GM18861 (cell line): ENCODE results near the gene RICTOR.

Experiments
- ATAC-seq: cut with Tn5 transposase; IDR thresholded peaks from one replicate; pipeline ENCODE4 v1.9.1; 2021; ENCODE audit not compliant: unreplicated experiment

RICTOR gene

DNA sequence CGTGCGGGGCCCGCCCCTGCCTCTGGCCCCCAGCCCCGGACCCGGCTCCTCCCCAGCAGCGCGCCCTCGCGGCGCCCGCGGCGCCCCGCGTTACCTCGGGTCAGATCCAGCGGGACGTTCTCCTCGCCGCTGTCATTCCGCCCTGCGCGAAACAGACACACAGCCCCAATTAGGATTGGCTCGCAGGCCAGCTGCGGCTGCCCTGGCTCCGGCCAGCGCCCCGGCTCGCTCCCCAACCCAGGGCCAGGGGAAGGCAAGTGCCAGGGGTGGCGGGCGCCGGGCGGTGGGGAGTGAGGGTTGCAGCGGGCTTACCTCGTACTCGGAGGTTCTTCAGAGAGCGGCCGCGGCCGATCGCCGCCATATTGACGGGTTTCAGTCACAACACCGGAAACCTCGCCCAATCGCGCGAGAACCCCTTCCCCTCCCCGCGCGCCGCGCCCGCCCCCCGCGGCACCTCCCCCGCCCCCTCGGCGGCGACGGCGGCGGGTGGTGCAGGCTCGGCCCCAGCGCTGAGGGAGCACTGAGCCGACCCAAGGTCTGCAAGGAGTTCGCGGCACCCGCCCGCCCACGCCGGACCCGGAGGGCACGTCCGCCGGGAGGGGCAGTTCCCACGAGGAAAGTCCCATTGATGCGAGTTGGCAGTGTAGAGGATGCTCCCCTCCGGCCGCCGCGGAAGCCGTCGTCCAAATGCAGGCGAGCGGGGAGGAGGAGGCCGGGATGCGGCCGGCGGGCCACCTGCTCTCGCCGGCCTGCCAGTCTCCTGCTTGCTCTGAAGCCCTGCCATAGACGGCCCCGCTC lies at the start of gene RICTOR:
Gene RICTOR, minus strand, starts transcription at position 383 of the 798 bp plus-strand sequence. Its CDS starts 22 bp downstream, at position 361.
- ATAC-seq, result peak; percentile 55

- no peak for ATAC-seq
These were observed 47.7 kb upstream of the RICTOR start for GRCh38 chr5:39121922-39122321.

- ATAC-seq, result no peak
These were observed 47.1 kb upstream of the RICTOR start for GRCh38 chr5:39121315-39121714.

DNA sequence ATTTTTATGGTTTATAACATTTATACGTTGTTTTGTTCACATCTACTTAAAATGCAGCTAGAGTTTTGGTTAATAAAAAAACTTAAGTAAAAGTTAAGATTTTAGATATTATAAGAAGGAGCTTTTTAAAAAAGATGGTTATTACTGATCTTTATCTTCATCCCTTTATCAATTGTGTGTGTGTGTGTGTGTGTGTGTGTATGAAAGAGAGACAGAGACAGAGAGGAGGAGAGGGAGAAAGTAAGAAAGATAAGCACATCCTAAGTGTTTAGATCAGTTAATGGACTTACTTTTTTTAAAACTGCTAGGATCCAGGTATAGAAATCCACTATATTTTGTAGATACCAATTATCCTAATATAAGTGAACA lies 45.8 kb upstream of the RICTOR start:
- no peak for ATAC-seq

DNA sequence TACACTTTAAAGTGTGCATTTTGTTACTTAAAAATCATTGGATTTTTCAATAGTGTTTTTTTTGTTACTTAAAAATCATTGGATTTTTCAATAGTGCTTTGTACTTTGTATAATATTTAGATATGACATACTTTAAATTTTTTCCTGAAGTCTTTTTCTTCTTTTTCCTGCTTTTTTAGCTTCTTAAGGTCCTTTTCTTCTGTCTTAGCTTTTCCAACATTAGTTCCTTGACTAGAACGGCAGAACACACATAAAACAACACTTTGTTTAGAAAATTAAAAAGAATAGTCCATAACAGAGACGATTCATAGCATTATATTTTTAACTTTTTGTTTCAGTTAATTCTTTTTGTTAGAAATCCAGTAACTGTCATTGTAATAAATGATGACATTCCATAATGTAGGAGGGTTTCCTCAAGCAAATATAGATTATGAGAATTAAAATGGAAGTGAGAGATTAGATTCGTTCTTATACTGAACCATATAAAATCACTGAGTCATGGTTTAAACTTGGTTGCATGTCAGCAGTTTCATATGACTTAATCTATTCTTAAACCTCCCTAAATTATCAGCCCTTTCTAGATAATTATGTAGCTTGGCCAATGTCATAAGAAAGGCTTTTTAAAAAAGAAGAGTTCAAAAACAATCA lies 45.3 kb upstream of the RICTOR start:
- ATAC-seq, result no peak

DNA sequence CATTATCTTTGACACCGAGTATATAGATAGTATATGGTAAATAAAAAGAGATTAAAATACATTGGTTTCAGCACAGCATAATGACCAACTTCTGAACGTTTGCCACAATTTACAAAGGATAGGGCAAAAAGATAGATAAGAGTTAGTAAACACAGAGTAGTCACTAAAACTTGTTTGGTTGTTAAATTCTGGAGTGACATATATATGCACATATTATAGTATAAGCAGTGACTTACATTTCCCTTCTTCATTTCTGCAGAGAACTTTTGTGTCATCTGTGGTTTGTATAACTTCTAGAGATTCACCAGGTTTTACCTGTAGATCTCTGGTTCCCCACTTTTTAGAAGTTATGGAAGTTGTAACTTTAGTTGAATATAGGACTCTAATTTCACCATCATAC lies 44.4 kb upstream of the RICTOR start:
- no peak for ATAC-seq

GRCh38 chr5:39117401-39117800 lies 43.2 kb upstream of the RICTOR start:
- ATAC-seq, result no peak

GRCh38 chr5:39116344-39117170 lies 42.4 kb upstream of the RICTOR start:
- no peak for ATAC-seq

- ATAC-seq, result no peak
These were observed 41.6 kb upstream of the RICTOR start for GRCh38 chr5:39115644-39116343.

DNA sequence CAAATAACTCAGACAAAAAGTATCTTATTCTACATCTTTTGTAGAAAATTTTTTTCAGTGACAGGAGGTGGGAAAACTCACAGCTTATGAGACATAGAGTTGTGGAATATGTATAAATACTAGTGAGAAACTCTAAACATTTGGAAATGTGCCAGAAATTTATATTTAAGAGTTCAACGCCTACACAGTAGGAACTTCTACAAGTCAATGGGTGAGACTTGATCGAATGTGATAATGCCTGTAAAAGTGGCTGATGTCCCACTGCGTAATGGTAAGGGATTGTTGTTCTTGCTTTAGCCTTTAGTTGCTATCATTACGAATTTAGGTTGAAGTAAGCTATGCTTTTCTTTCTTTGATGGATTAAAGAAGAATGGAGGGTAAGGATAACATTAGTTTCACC lies 40.0 kb upstream of the RICTOR start:
- no peak for ATAC-seq

DNA sequence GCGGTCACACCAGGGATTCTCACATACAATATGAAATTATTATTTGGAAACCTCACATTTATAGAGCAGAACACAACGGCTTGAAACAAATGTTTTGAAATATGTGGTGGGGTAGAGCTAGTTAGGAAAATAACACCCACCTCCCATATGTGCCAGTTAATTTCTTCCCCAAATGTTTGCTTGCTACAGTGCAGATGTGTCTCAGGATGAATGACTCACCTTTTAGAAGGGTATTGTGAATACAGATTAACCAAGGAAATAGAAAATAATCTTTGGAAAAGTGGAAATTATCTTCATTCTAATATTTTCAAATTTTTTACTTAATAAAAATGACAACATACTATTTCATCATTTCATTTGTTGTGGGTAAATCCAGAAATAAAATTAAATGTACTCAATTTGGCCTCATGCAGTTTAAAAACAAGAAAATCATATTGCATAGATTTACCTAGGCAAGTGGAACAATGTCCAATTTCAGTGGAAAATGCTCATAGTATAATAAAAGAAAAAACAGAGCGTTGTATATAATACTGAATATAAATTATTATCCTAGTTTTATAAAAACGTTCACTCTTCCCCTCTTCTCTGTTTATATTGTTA lies 39.3 kb upstream of the RICTOR start:
- no peak for ATAC-seq

- ATAC-seq, result no peak
These were observed 35.4 kb upstream of the RICTOR start for GRCh38 chr5:39109606-39110005.

DNA sequence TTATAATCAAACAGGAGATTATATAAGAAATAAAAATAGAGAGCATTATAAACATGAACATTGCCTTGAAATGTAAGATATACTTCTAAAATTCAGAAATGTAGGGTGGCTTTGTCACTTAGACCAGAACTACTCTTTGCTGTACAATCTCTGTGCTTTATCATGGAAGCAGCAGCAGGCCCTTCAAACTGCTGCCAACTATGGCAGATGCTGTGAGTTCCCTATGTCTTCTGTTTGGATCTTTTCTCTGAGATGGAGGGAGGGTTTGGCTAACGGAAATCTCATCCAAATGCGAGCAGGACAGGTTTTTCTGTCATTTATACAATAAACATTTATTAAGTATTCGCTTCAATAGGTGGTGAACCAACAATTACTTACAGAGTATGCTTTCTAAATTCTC lies 34.8 kb upstream of the RICTOR start:
- no peak for ATAC-seq

DNA sequence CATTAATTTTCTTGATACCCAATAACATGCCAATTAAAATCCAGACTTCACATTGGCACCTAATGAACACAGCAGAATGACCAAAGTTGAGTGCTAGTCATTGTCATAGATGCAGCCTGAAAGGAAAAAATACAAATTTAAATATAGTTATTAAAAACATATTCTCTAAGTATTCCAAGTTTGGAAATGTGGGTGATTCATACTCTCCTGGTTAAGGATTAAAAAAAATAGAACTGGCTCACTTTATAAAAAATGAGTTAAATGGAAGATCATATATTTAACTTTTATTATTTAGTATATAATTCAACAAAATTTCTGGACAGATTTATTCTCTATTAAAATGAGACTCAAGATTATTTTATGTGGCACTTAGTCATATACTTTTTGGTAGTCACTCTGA lies 33.2 kb upstream of the RICTOR start:
- no peak for ATAC-seq

GRCh38 chr5:39106322-39106721 lies 32.1 kb upstream of the RICTOR start:
- no peak for ATAC-seq

DNA sequence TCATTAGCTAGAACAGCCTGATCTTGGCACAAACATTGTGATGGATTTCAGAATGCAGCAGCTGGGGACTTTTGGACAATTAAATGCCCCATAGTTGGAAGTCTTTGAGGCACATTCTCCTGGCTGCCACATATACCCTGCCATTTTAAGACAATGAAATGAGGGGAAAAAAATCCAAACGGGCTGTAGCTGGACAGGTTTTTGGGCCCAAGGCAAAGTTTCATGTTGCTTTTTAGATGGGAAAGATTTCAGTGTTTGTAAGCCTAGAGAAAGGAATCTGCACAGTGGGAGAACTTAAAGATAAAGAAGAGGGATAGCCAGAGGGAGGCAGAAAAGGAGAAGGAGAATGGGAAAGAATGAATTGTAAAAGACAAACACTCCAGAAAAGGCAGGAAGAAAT lies 30.0 kb upstream of the RICTOR start:
- no peak for ATAC-seq

DNA sequence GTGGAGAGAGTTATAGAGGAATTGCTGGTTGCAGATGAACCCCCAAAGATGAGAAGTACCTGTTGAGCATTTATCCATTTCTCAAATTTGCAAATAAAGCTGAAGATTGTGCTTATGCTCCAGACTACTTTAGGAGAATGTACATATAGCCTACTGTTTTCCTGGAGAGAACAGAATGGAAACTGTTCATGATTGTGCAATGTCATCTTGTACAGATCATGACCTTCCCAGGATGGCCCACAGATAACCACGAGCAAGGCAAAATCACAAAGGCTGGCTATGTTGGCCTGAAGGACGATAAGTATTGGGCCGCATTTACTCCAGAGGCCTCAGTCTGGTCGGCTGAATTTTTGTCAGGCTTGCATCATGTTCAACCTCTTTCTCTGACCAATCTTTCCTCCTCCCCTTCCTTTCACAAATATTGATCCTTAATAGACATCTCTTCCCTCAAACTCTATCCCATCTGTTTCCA lies 28.5 kb upstream of the RICTOR start:
- ATAC-seq, result no peak

DNA sequence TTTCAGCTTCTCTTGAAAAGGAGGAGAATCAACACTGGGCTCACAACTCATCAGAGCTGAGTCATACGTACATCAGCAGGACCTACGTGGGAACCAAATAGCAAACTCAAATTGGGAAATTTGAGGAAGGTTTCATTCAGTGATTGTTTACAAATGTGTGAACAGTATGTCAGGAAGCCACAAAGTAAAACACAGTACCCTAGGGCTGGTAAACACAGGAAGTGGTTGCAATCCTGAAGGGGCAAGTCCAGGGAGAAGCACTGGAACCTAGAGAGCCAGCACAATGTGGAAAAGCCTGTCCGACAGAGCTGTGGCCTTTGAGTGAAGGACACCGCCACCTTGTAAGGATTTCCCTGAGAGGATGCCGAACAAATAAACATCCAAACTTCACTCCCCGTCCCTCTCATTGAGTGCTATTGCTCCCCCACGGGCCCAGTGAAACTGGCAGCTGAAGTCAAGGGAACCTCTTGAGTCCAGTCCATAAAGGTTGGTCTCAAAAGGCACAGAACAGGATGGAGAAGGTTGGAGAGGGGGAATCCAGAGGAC lies 26.7 kb upstream of the RICTOR start:
- no peak for ATAC-seq

- no peak for ATAC-seq
These were observed 26.2 kb upstream of the RICTOR start for GRCh38 chr5:39100301-39100850.

GRCh38 chr5:39099831-39100230 lies 25.6 kb upstream of the RICTOR start:
- no peak for ATAC-seq
